Lung (tissue), 12 donors: ENCODE measurements around the gene CDH4. TPM values are rescaled to one million over a fixed set of nuclear protein-coding genes. Genes with fewer than 3 reads are reported as not detected.

ENCODE experiments used
- ATAC-seq: fragments of 200-7000 bp; cut with Tn5 transposase; one replicate; pipeline ENCODE4 v1.9.1; 2020; ENCODE audit warnings: moderate number of reproducible peaks; ENCODE audit not compliant: insufficient read depth, low FRiP score
- DNase-seq, 3 donors: peaks; one replicate each; pipeline ENCODE4 v3.0.0-alpha.2; 2013 to 2017
- H3K27ac ChIP-seq, 2 donors: one replicate each; pipeline ENCODE4 v1.5.1; 2013; ENCODE audit warnings: mild to moderate bottlenecking in 2 of 2, moderate library complexity in 2 of 2, control low read depth in 1 of 2, inconsistent platforms in 1 of 2, low read depth in 1 of 2, low read length in 1 of 2
- H3K27me3 ChIP-seq, 3 donors: one replicate each; pipeline ENCODE4 v1.5.1; 2013; ENCODE audit warnings: low read length in 2 of 3; ENCODE audit not compliant: control insufficient read depth in 3 of 3, insufficient read depth in 3 of 3
- H3K36me3 ChIP-seq, 4 donors: one replicate each; pipeline ENCODE4 v1.5.1; 2013; ENCODE audit warnings: low read length in 4 of 4, mild to moderate bottlenecking in 1 of 4, moderate library complexity in 1 of 4; ENCODE audit not compliant: control insufficient read depth in 4 of 4, insufficient read depth in 4 of 4
- H3K4me1 ChIP-seq, 5 donors: one replicate each; pipeline ENCODE4 v1.5.1; 2013; ENCODE audit warnings: low read length in 5 of 5, mild to moderate bottlenecking in 2 of 5, moderate library complexity in 1 of 5; ENCODE audit not compliant: control insufficient read depth in 5 of 5, insufficient read depth in 5 of 5
- H3K4me3 ChIP-seq: one replicate; pipeline ENCODE4 v1.5.1; 2013; ENCODE audit warnings: mild to moderate bottlenecking, control low read depth, moderate library complexity
- H3K9ac ChIP-seq, 2 donors: one replicate each; pipeline ENCODE4 v1.5.1; 2013; ENCODE audit warnings: low read length in 2 of 2, control low read depth in 1 of 2; ENCODE audit not compliant: insufficient read depth in 1 of 2
- H3K9me3 ChIP-seq, 4 donors: one replicate each; pipeline ENCODE4 v1.5.1; 2013; ENCODE audit warnings: low read length in 3 of 4, mild to moderate bottlenecking in 1 of 4, moderate library complexity in 1 of 4; ENCODE audit not compliant: control insufficient read depth in 4 of 4, insufficient read depth in 3 of 4
- CTCF ChIP-seq: IDR thresholded peaks from 2 replicates; pipeline ENCODE4 v1.5.1; 2012; ENCODE audit warnings: mild to moderate bottlenecking; ENCODE audit errors: control extremely low read depth, extremely low read depth
- WGBS, 2 donors: extraction: QIAGEN DNeasy Blood & Tissue Kit; methylation state at CpG; one replicate each; pipeline ENCODE4 v1.1.7; 2013; 5-methylcytosine and 5-hydroxymethylcytosine counted together
- polyA plus RNA-seq, 2 donors: library from polyadenylated mRNA; stranded (reverse); fragments of 200-250 nt; gene quantifications; one replicate each; pipeline ENCODE4 v1.2.1, GENCODE V29; 2013
- total RNA-seq, 2 donors: library from RNA; depleted of rRNA in 1 of 2; stranded (reverse); fragments of >200 nt in 1 of 2; gene quantifications; one replicate each; pipeline ENCODE4 v1.2.1, GENCODE V29; 2014 to 2021
- donor health status: control.
- donor health status: control.
- donor health status: Bipolar disorder and iron deficiency.
- donor health status: healthy.
- donor health status: DM: yes; HTN: yes; CAD: no.

CDH4 gene
- total and polyA plus RNA-seq, 4 donors = 0.10 to 2.1 (median 0.34) TPM

DNA sequence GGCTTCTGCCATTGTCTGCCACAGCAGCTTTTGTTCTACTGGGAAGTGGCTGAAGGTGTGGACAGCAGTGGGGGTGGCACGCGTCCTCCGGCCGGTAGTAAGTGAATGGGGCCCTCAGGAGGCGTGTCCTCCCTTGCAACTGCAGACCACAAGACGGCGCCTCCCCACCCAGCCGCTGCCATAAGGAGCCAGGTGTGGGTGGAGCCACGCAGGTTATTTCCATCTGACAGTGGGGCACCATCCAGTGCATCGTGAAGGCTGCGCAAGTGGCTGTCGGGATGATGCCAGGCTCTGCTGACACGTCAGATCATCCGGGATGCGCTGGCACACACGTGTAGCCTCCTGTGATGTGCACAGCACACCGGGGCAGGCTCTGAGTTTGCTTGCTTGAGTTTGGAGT, 379.7 kb downstream of the CDH4 start:
- peaks cover 0 to 7% (median 0%) of the 10 kb centered on the region in 4 donors for H3K9me3 ChIP-seq
- TF ChIP-seq CTCF = no peak
- ATAC-seq = no peak
- H3K9ac ChIP-seq = no peak overlapping the region
- WGBS, 2 donors = 70 to 78% methylated on average over 17 of the region's 17 CpGs
- H3K36me3 ChIP-seq = no peaks in the 10 kb centered on the region
- DNase-seq = no peak
- no peak overlapping the region for H3K27ac ChIP-seq
- no peak overlapping the region for H3K4me3 ChIP-seq
- peaks cover 0 to 11% (median 0%) of the 10 kb centered on the region in 5 donors for H3K4me1 ChIP-seq
- H3K27me3 ChIP-seq = peaks cover 2 to 10% (median 4%) of the 10 kb centered on the region in 3 donors

- Histone ChIP-seq H3K27me3 (peaks cover 2 to 10% (median 4%) of the 10 kb centered on the region in 3 donors), H3K36me3 (no peaks in the 10 kb centered on the region), H3K4me3 (no peak overlapping the region), H3K9me3 (peaks cover 0 to 4% (median 0%) of the 10 kb centered on the region in 4 donors), H3K4me1 (peaks cover 0 to 11% (median 0%) of the 10 kb centered on the region in 5 donors), H3K27ac (no peak overlapping the region), H3K9ac (no peak overlapping the region)
- WGBS, 2 donors = 81 to 90% methylated on average over 1 of the region's 1 CpG
- TF ChIP-seq CTCF = no peak
- ATAC-seq (no peak), DNase-seq (no peak)
Measured at GRCh38 chr20:61633004-61633403, 380.9 kb downstream of the CDH4 start.

DNA sequence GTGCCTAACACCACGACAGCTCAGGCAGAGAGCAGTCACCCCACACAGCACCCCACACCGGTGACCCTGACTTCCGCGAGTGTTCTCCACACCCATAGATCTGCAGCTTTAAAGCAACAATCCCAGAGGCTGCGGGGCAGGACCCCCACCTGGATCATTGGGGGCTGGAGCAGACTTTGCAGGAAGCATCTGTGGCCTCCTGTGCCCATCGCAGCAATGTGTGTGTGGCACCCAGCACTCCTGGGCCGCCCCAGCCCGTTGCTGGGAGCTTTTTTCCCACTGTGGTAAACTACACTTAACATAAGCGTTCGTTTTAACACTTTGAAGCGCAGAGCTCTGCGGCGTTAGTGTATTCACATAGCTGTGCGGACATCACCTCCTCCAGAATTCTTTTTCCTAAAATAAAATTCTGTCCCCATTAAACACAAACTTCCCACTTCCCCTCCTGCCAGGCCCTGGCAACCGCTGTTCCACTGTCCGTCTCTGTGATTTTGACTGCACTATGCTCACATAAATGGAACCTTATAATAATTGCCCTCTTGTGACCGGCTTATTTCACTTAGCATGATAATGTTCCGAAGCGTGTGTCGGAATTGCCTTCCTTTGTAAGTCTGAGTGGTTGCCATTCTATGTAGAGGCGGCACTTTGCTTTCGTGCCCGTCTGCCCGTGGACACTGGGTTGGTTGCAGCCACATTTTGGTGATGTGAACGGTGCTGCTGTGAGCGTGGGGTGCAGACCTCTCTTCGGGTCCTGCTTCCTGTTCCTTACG, 382.5 kb downstream of the CDH4 start:
- Histone ChIP-seq H3K4me1 (no peaks in the 10 kb centered on the region), H3K9me3 (peaks cover 0 to 6% (median 0%) of the 10 kb centered on the region in 4 donors), H3K27me3 (peaks cover 0 to 6% (median 2%) of the 10 kb centered on the region in 3 donors), H3K4me3 (no peak overlapping the region), H3K9ac (no peak overlapping the region), H3K36me3 (no peaks in the 10 kb centered on the region), H3K27ac (no peak overlapping the region)
- ATAC-seq = no peak
- WGBS, 2 donors = 89 to 92% methylated on average over 28 of the region's 28 CpGs
- TF ChIP-seq CTCF = no peak
- no peak for DNase-seq
